Osteoblast (primary cell): ENCODE measurements around the gene MRPL53. TPM values are rescaled to one million over a fixed set of nuclear protein-coding genes. Genes with fewer than 3 reads are reported as not detected.
"Not testable (repeated sequence)": the region's sequence is repeated elsewhere in the genome, so short reads cannot be mapped to it uniquely, and the experiment has no call there.

ENCODE experiments used
- DNase-seq: peaks from one replicate; pipeline ENCODE4 v3.0.0; 2011; ENCODE audit warnings: low spot score, mixed read lengths; ENCODE audit not compliant: insufficient read length; ENCODE audit errors: missing footprints
- H2AFZ ChIP-seq: 2 replicates; pipeline ENCODE4 v1.6.0; 2011; ENCODE audit warnings: mild to moderate bottlenecking, low read length
- H3K27ac ChIP-seq: 2 replicates; pipeline ENCODE4 v1.5.1; 2011; ENCODE audit warnings: mild to moderate bottlenecking, low read depth, low read length, moderate library complexity
- H3K27me3 ChIP-seq: 2 replicates; pipeline ENCODE4 v1.6.0; 2012; ENCODE audit warnings: mild to moderate bottlenecking, control low read depth, inconsistent platforms, low read length, moderate library complexity; ENCODE audit not compliant: insufficient read depth
- H3K36me3 ChIP-seq: 2 replicates; pipeline ENCODE4 v1.5.1; 2011; ENCODE audit warnings: mild to moderate bottlenecking, low read length, control low read depth, moderate library complexity; ENCODE audit not compliant: insufficient read depth
- H3K4me1 ChIP-seq: 2 replicates; pipeline ENCODE4 v1.5.1; 2011; ENCODE audit warnings: mild to moderate bottlenecking, low read length, control low read depth, moderate library complexity; ENCODE audit not compliant: insufficient read depth
- H3K4me2 ChIP-seq: 2 replicates; pipeline ENCODE4 v1.6.0; 2011; ENCODE audit warnings: mild to moderate bottlenecking, low read length; ENCODE audit not compliant: insufficient read depth
- H3K4me3 ChIP-seq: fragments of 200-600 bp; sonication (generic); 3 replicates; pipeline ENCODE4 v1.5.1; 2012; ENCODE audit warnings: mild to moderate bottlenecking, low read length, inconsistent platforms; ENCODE audit not compliant: insufficient read depth
- H3K79me2 ChIP-seq: 2 replicates; pipeline ENCODE4 v1.6.0; 2012; ENCODE audit warnings: mild to moderate bottlenecking, low read length, control low read depth, inconsistent platforms; ENCODE audit not compliant: insufficient read depth
- H3K9me3 ChIP-seq: 2 replicates; pipeline ENCODE4 v1.5.1; 2011; ENCODE audit warnings: low read depth, low read length, control low read depth
- H4K20me1 ChIP-seq: 2 replicates; pipeline ENCODE4 v1.6.0; 2012; ENCODE audit warnings: mild to moderate bottlenecking, low read length, control low read depth; ENCODE audit not compliant: insufficient read depth
- CTCF ChIP-seq: IDR thresholded peaks from 2 replicates; pipeline ENCODE4 v1.5.1; 2011; ENCODE audit warnings: mild to moderate bottlenecking, low read depth, low read length, moderate library complexity; ENCODE audit errors: extremely low read depth
- total RNA-seq: library from RNA; depleted of rRNA; stranded (reverse); fragments of >200 nt; gene quantifications from 2 replicates; pipeline ENCODE4 v1.2.3, GENCODE V29; 2012

Gene MRPL53
- total RNA-seq, 1 donor = 23.5 TPM

GRCh38 chr2:74447230-74447999 is 25.1 kb downstream of the MRPL53 start:
- H3K36me3 ChIP-seq = no peaks in the 10 kb centered on the region
- H3K27ac ChIP-seq = no peak overlapping the region
- H3K27me3 ChIP-seq = peaks cover 4% of the 10 kb centered on the region
- DNase-seq = no peak
- no peak for TF ChIP-seq CTCF
- no peak overlapping the region for H2AFZ ChIP-seq
- H3K4me1 ChIP-seq = peaks cover 15% of the 10 kb centered on the region
- H4K20me1 ChIP-seq = no peaks in the 10 kb centered on the region
- no peak overlapping the region for H3K4me2 ChIP-seq
- no peaks in the 10 kb centered on the region for H3K9me3 ChIP-seq
- no peak overlapping the region for H3K4me3 ChIP-seq
- H3K79me2 ChIP-seq = no peaks in the 10 kb centered on the region

- Histone ChIP-seq H2AFZ (peak overlapping the region; percentile 56), H3K4me3 (peak overlapping the region; percentile 40), H3K27me3 (peaks cover 16% of the 10 kb centered on the region), H4K20me1 (no peaks in the 10 kb centered on the region), H3K9me3 (no peaks in the 10 kb centered on the region), H3K79me2 (peaks cover 2% of the 10 kb centered on the region), H3K4me2 (peak overlapping the region; percentile 66), H3K4me1 (peaks cover 20% of the 10 kb centered on the region), H3K27ac (peak overlapping the region; percentile 17), H3K36me3 (no peaks in the 10 kb centered on the region)
- no peak for TF ChIP-seq CTCF
- DNase-seq = peak; percentile 66
Measured at GRCh38 chr2:74444498-74445318, 27.8 kb downstream of the MRPL53 start.

- Histone ChIP-seq H3K79me2 (peaks cover 21% of the 10 kb centered on the region), H3K27me3 (peaks cover 16% of the 10 kb centered on the region), H3K4me1 (peaks cover 25% of the 10 kb centered on the region)
- DNase-seq, H3K4me3 ChIP-seq, H4K20me1 ChIP-seq, H3K9me3 ChIP-seq, H3K36me3 ChIP-seq, H2AFZ ChIP-seq, H3K4me2 ChIP-seq, H3K27ac ChIP-seq: not testable (repeated sequence)
Measured at GRCh38 chr2:74442483-74443297, 29.8 kb downstream of the MRPL53 start.

GRCh38 chr2:74441690-74442482 is 30.6 kb downstream of the MRPL53 start, which contains the start of gene RTKN:
Gene RTKN, minus strand, starts transcription at chr2:74441937. Its CDS starts 121 bp downstream, at chr2:74441816.
- H3K79me2 ChIP-seq = peaks cover 23% of the 10 kb centered on the region
- peaks cover 5% of the 10 kb centered on the region for H4K20me1 ChIP-seq
- H3K4me3 ChIP-seq = peak within 1 kb of the TSS; percentile 79
- H3K4me1 ChIP-seq = peaks cover 25% of the 10 kb centered on the region
- DNase-seq = peak; percentile 72
- H3K9me3 ChIP-seq = no peaks in the 10 kb centered on the region
- H3K27me3 ChIP-seq = peaks cover 16% of the 10 kb centered on the region
- H2AFZ ChIP-seq = peak within 1 kb of the TSS; percentile 91
- no peak for TF ChIP-seq CTCF
- H3K4me2 ChIP-seq = peak within 1 kb of the TSS; percentile 95
- H3K27ac ChIP-seq = no peak within 1 kb of the TSS
- H3K36me3 ChIP-seq = no peaks in the 10 kb centered on the region
